CD1c-positive myeloid dendritic cell (primary cell): Measurements from ENCODE around the gene ITGA7.

Source experiments
- DNase-seq: peaks from one replicate; pipeline ENCODE4 v3.0.0-alpha.2; 2016; ENCODE audit errors: extremely low spot score

The ITGA7 gene

DNA sequence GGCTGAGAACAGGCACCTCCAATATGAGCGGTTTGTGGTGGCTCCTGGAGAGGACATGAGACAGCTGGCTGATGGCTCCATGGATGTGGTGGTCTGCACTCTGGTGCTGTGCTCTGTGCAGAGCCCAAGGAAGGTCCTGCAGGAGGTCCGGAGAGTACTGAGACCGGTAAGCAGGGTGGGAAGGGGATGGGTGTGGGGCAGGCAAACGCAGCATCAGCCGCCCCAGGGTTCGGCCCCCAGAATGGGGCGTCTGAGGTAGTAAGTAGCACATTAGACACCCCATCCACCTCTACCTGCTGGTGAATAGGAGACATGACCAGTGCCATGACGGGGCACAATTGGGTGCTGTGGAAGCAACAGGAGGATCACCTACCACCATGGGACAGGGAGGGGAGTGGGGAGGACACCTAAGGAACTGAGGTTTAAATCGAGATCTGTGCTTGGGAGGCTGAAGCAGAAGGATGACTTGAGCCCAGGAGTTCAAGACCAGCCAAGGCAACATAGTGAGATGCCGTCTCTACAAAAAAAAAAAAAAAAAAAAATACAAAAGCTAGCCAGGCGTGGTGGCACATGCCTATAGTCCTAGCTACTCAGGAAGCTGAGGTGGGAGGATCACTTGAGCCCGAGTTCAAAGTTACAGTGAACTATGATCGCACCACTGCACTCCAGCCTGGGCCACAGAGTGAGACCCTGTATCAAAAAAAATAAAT, 25.5 kb downstream of the ITGA7 start:
- no peak for DNase-seq

DNA sequence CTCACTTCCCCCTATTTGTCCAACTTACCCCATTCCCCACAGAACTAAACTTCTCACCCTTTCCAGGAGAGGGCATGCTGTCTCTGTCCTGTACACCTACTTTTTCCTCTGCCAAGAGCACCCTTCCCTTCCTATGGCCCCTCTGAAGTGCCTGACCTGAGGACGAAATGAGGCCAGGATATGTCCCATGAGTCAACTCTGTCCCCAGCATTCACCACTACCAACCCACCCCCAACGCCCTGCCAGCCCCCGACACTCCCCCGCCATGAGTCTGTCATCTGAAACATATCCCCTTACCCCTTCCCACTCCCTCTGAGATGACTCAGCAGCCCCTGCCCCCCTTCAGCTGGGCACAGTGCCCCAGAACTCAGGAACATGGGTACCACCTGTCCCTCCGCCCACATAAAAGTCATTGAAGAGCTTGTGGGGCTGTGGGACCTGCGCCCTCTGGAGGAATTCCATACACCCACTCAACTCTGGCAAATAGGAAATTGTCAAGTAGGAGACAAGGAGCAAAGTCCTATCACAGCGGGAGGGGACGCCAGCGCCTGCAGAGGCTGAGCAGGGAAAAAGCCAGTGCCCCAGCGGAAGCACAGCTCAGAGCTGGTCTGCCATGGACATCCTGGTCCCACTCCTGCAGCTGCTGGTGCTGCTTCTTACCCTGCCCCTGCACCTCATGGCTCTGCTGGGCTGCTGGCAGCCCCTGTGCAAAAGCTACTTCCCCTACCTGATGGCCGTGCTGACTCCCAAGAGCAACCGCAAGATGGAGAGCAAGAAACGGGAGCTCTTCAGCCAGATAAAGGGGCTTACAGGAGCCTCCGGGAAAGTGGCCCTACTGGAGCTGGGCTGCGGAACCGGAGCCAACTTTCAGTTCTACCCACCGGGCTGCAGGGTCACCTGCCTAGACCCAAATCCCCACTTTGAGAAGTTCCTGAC, 26.3 kb downstream of the ITGA7 start:
- DNase-seq: peak; percentile 40

DNA sequence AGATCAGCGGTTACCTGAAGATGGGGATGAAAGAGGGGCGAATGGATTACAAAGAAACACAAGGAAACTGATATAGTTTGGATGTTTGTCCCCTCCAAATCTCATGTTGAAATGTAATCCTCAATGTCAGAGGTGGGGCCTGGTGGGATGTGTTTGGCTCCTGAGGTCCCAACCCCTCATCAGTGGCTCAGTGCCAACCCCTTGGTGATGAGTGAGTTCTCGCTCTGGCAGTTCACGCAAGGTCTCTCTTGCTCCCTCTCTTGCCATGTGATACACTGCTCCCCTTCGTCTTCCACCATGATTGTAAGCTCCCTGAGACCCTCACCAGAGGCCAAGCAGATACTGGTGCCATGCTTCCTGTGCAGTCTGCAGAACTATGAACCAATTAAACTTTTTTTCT, 28.0 kb downstream of the ITGA7 start:
- DNase-seq: no peak

DNA sequence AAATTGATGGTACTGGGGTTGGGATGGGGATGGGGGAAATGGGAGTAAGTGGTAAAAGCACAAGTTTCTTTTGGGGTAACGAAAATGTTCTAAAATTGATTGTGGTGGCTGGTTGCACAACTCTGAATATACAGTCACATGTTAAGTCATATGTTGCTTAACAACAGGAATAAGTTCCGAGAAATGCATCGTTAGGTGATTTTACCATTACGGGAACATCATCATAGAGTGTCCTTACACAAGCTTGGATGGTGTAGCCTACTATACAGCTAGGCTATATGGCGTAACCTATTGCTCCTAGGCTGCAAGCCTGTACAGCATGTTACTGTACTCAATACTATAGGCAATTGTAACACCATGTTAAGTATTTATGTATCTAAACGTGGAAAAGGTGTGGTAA, 31.0 kb downstream of the ITGA7 start:
- peak; percentile 70 for DNase-seq

DNA sequence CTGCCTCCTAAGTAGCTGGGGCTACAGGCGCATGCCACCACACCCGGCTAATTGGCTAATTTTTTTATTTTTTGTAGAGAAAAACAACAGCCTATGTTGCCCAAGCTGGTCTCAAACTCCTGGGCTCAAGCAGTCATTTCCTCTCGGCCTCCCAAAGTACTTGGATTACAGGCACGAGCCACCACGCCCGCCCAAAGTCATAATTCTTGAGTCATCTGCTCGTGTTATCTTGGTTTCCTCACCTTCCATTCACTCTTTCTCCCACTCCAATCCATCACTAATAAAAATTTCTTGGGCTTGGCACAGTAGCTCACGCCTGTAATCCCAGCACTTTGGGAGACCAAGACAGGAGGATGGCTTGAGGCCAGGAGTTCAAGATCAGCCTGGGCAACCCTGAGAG, 32.0 kb downstream of the ITGA7 start:
- DNase-seq: peak; percentile 35

DNA sequence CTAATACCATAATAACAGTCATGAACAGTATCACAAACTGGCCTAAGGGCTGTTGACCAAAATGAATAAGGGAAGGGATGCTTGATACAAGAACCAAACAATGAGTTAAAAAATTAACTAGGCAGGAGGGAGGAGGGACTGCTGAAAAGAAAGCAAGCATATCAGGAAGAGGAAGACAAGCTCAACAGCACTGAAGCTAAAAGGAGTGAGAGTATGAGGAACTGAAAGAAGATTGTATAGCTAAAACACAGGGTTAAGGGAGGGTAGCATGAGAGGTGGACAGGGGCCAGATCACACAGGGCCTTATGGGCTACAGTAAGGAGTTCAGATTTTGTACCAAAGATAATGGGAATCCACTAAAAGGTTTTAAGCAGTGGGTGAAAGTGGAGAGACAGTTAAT, 34.1 kb downstream of the ITGA7 start:
- peak; percentile 34 for DNase-seq

DNA sequence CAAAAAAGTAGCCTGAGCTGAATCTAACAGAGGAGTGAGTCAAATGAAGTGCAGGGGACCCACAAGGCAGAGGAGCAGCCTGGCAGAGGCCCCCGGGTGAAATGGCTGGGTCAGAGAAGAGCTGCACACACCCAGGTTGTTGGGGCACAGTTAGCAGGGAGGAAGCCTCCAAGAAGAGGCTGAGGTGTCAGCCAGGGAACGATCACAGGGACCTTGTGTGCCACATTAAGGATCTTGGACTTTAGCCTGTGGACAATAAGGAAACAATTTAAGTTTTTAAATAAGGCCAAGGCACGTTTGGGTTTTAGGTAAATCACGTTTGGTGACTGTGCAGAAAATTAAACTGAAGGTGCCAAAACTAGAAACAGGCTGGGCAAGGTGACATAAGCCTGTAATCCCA, 36.0 kb downstream of the ITGA7 start:
- DNase-seq: no peak

DNA sequence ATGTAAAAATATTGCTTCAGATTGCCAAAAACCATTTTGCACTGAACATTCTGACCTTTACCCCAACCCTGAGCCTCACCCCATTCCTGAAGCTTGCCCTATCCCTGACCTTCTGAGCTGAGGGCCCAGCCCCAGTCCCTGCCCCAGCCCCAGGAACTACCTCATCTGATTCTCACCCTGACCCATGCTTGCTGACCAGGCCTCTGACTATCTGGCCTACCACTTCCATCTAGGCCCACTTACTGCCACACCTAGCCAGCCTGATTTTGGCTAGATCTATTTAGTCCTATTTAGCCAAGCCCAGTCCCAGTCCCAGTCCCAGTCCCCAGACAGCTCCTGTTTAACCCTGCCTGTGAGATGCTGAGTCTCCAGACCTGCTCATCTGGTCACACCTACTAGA, 37.4 kb downstream of the ITGA7 start:
- no peak for DNase-seq

DNA sequence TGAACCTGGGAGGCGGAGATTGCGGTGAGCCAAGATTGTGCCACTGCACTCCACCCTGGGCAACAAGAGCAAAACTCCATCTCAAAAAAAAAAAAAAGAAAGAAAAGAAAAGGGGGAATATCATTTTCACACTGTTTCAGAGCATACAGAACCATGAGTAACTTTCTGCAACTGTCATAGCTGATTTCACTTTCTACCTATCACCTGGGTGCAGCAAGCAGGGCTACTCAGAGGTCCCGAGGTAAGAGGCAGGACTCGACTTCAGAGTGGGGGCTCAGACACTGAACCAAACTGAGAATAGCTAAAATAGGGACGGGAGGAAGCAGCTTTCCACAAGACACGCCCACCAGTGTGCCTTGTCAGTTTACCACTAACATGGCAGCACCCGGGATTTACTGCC, 41.2 kb downstream of the ITGA7 start:
- no peak for DNase-seq

DNA sequence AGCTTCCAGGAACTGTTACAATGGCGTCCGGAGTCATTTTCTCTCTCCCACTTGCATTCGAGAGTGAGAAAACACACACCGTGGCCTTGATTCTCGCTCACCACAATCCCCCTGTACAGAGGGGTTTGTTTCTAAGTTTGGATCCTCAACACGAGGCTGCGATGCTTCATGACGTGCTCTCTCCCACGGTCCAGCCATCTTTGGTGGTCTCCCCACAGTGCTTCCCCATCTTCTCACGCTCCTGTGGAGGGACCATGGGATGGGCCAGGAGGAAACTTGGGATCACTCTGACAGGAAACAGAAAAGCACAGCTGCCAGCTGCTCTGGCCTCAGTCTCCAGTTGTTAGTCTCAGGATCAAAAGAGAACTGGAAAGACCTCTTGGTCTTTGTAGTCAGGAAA, 42.9 kb downstream of the ITGA7 start:
- DNase-seq: no peak

DNA sequence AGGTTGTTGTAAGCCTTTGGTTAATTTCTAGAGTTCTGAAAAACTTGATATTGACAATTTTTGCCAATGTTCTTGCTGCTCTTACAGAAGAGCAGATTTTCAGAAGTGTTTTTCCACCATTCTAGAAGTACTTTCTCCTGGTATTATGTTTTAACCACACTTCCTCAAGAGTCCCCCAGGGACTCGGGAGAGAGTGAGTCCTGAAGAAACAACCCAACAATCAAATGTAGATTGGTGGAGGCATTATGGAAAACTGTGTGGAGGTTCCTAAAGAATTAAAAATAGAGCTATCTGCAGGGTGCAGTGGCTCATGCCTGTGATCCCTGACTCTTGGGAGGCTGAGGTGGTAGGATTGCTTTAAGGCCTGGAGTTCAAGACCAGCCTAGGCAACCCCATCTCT, 44.3 kb downstream of the ITGA7 start:
- no peak for DNase-seq

DNA sequence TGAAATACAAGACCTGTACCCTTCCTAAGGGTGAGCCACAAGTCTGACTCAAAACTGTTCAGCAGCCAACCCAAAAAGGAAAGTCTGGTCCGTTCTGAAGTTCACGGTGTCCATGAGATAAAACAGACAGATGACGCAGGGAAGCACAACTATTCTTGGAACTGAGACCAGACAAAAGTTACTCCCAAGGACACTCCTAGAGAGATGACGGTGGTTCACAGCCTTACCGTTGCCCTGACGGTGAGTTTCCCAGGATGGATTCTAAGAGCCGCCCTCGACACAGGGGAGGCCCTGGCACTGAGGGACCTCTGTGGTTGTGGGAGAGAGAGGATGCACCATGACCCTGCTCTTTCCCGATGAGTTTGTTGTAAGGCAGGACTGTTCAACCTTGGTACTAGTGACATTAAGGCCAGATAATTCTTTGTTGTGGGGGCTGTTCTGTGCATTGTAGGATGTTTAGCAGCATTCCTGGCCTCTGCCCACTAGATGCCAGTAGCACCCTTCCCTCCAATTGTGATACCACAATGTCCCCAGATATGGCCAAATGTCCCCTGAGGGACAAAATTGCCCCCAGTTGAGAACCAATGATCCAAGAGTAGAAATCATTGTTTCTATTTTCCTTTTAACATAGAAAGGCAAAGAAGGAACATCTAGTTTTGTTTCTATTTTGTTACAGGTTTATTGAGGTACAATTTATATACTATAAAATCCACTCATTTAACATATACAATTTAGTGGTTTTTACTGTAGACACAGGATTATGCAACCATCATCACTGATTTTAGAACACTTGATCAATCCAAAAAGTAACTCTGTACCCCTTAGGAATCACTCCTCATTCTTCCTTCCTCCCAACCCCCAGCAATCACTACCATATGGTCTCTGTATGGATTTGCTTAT, 48.0 kb downstream of the ITGA7 start:
- DNase-seq: peak; percentile 55

DNA sequence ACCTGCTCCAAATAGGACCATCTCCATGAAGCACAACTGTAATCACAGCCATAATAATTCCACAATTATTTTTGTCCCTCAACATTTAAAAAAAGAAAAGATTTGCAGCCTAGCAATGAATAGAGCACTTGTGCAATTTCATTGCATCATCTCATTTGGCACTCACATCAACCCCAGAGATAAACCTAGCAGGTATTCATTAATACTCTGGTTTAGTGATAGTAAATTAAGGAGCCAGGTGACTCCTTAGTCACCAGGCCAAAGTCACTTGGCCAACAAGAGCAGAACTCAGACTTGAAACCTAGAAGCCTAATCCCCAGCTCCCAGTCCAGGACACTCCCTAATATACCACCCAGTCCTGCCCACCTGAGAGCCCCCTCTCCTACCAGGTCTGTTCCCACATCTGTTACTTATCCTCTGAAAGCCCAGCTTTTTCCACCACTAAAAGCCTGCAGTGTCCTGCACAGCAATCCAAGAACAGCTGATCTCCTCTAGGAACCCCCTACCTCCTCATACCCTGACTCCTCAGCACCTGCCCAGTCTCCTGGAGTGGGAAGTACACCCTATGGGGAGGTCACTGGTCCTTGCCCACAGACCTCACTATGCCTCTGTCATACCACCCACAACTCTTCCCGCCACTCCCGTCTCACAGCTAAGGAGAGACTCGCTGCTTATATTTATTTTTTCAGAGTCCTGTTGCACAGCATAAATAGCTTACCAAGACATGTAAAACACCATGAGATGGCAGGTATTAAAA, 48.9 kb downstream of the ITGA7 start:
- no peak for DNase-seq

DNA sequence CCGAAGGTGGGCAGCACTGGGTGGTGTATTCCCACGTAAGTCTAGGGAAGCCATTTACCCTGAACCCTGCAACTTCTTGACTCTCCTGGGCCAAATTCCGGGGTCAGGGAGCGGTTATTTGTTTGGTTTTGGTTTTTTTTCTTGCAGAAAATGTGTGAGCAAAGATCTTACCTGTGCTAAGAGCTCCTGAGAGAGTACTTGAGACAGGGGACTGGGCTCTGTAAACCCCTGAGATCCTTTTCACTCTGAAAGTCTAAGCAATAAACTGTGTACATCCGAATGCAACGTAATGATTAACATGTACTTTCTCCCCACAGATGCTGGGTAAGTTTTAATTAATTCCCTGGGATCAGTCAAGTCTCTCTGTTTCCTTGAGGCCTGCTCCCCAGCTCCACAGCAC, 49.5 kb downstream of the ITGA7 start:
- no peak for DNase-seq

DNA sequence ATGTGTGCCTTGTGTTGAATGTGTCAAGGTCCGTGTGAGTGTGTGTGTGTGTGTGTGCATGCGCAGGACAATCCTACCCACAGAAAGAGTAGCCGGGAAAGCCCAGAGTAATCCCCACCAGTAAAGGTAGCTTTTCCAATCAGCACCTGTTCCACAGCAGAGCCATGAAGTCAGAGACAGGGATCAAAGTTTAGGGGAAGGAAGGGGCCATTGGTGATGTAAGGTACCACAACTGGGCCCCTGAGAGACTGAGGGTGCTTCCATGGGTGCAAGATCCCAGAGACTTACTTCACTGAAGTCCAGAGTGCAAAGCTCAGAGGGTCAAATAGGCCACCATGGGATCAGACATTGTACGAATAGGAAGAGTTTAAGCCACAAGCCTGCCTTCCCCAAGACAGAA, 50.5 kb downstream of the ITGA7 start:
- DNase-seq: no peak

DNA sequence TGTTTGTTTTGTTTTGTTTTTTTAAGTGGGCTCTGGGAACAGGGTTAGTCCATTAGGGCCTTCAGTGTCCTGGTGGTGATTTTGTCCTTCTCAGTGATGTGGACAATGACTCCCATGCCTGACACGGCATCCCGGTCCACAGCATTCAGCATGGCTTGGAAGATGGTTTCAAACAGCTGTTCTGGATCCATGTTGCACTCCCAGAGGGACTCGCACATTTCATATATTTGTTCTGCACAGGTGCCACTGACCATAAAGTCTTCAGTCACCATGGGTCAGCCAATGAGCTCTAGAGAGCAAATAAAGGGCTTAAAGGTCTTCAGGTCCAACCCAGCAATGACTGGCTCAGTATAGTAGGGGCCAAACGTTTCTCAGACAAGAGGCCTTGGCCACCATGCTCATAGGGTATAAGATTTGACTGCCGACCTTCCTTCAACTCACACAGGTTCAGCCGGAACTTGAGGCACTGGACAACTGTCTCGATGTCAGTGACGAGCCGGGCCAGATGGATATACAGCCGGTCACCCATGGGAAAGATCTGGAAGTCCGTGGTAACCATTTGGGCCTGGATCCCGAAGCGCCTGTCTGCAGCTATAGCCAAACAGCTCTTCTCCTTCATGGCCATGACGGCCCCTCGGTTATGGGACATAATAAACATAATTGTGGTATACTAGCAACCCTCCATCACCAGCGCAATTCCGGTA, 53.0 kb downstream of the ITGA7 start:
- DNase-seq: no peak

DNA sequence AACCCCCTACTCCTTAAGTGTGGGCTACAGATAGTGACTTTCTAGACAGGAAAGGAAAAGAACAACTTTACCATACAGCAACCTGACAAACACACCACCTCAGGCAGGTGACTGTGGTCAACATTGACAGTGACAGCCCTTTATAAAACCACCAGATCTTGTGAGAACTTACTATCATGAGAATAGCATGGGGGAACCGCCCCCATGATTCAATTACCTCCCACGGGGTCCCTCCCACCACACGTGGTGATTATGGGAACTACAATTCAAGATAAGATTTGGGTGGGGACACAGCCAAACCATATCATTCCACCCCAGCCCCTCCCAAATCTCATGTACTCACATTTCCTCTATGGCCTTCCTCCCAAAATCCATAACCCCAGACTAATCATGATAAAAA, 54.7 kb downstream of the ITGA7 start:
- no peak for DNase-seq

DNA sequence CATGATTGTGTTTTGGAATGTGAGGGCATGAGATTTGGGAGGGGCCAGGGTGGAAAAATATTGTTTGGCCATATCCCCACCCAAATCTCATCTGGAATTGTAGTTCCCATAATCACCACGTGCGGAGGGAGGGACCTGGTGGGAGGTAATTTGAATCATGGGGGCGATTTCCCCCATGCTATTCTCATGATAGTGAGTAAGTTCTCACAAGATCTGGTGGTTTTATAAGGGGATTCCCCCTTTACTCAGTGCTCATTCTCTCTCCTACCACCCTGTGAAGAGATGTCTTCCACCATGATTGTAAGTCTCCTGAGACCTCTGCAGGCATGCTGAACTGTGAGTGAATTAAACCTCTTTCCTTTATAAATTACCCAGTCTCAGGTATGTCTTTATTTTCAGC, 55.4 kb downstream of the ITGA7 start:
- peak; percentile 28 for DNase-seq

DNA sequence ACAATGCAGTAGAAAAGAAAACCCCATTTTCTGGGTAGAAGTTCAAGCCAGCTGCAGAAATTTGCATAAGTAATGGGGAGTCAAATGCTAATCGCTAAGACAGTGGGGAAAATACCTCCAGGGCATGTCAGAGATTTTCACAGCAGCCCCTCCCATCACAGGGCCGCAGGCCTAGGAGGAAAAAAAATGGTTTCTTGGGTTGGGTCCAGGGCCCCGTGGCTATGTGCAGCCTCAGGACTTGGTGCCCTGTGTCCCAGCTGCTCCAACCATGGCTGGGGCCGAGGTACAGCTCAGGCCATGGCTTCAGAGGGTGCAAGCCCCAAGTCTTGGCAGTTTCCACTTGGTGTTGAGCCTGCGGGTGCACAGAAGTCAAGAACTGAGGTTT, 56.4 kb downstream of the ITGA7 start:
- DNase-seq: no peak

DNA sequence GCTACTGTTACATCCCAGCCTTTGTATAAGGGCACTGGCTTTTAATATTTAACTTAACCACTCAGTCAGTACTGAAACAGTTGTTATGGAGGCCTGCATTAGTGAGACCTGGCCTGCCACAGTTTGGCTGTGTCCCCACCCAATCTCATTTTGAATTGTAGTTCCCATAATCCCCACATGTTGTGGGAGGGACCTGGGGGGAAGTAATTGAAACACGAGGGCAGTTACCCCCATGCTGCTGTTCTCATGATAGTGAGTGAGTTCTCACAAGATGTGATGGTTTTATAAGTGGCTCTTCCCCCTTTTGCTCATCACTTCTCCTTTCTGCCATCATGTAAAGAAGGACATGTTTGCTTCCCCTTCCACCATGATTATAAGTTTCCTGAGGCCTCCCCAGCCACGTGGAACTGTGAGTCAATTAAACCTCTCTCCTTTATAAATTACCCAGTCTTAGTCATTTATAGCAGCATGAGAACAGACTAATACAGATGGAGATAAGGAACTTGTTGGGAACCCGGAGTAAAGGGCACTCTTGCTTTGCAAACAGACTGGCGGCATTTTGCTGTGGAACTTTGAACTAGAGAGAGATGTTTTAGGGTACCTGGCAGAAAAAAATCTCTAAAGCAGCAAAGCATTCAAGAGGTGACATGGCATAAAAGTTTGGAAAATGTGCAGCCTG, 56.9 kb downstream of the ITGA7 start:
- DNase-seq: peak; percentile 89
